GM21529 (cell line): ENCODE measurements around the gene CCDC40.

ENCODE experiments used
- ATAC-seq: cut with Tn5 transposase; IDR thresholded peaks from one replicate; pipeline ENCODE4 v1.9.1; 2021; ENCODE audit not compliant: unreplicated experiment

Gene CCDC40

GRCh38 chr17:80112471-80113032 lies 76.1 kb downstream of the CCDC40 start:
- ATAC-seq, result no peak

- ATAC-seq, result no peak
Observed at GRCh38 chr17:80113033-80113484, 76.6 kb downstream of the CCDC40 start.

GRCh38 chr17:80114758-80115157 lies 78.3 kb downstream of the CCDC40 start:
- no peak for ATAC-seq

- ATAC-seq, result no peak
Observed at GRCh38 chr17:80115159-80115558, 78.7 kb downstream of the CCDC40 start.

- ATAC-seq, result no peak
Observed at GRCh38 chr17:80116276-80116920, 80.0 kb downstream of the CCDC40 start.

GRCh38 chr17:80116921-80117380 lies 80.5 kb downstream of the CCDC40 start:
- ATAC-seq, result no peak

- no peak for ATAC-seq
Observed at GRCh38 chr17:80117491-80118401, 81.3 kb downstream of the CCDC40 start.

- ATAC-seq, result no peak
Observed at GRCh38 chr17:80118601-80119270, 82.3 kb downstream of the CCDC40 start.

GRCh38 chr17:80119271-80119791 lies 82.9 kb downstream of the CCDC40 start:
- ATAC-seq, result no peak

GRCh38 chr17:80119839-80120238 lies 83.4 kb downstream of the CCDC40 start:
- no peak for ATAC-seq

GRCh38 chr17:80122026-80122575 lies 85.7 kb downstream of the CCDC40 start:
- no peak for ATAC-seq

GRCh38 chr17:80122926-80123505 lies 86.6 kb downstream of the CCDC40 start:
- no peak for ATAC-seq

- ATAC-seq, result no peak
Observed at GRCh38 chr17:80123791-80124190, 87.3 kb downstream of the CCDC40 start.

GRCh38 chr17:80124351-80124981 lies 88.0 kb downstream of the CCDC40 start:
- ATAC-seq, result no peak

- no peak for ATAC-seq
Observed at GRCh38 chr17:80125656-80126448, 89.4 kb downstream of the CCDC40 start.

- ATAC-seq, result no peak
Observed at GRCh38 chr17:80126449-80126715, 89.9 kb downstream of the CCDC40 start.

- ATAC-seq, result no peak
Observed at GRCh38 chr17:80129006-80129565, 92.6 kb downstream of the CCDC40 start.

GRCh38 chr17:80130992-80131391 lies 94.5 kb downstream of the CCDC40 start:
- ATAC-seq, result no peak
